HCT116 (cell line): ENCODE measurements around the gene USP7. TPM values are rescaled to one million over a fixed set of nuclear protein-coding genes. Genes with fewer than 3 reads are reported as not detected.
A peak's percentile ranks its signal among the peaks of the same experiment; 100 is the strongest.

Experiments
- ATAC-seq: fragments of 200-7000 bp; cut with Tn5 transposase; 2 replicates; pipeline ENCODE4 v1.9.1; 2020; ENCODE audit warnings: mild to moderate bottlenecking, moderate library complexity
- BruUV-seq: library from RNA; stranded (reverse); fragments of 400-500 nt; replicated peaks from 2 replicates; lab custom pipeline; 2021; lab: Mats Ljungman, UMichigan
- CTCF ChIA-PET: fragments of 300-600 bp; sonication (Branson Sonifier 250); formaldehyde crosslinking; loops from one replicate; lab custom pipeline; 2021; ENCODE audit warnings: antibody characterized with exemption; lab: Charles Lee
- POLR2A ChIA-PET: fragments of 300-600, 350-600 bp; sonication (Branson Sonifier 250); formaldehyde crosslinking; loops from one replicate; lab custom pipeline; 2021; ENCODE audit warnings: antibody characterized with exemption; lab: Charles Lee
- RAD21 ChIA-PET, 2 experiments: fragments of 300-600 bp; sonication (Branson Sonifier 250); formaldehyde crosslinking; loops; one replicate each; lab custom pipeline; 2023; ENCODE audit warnings: low total read pairs in 2 of 2; ENCODE audit not compliant: uncharacterized antibody in 2 of 2, unreplicated experiment in 2 of 2, low non-redundant PET in 1 of 2; lab: Charles Lee
- DNase-seq: peaks from one replicate; pipeline ENCODE4 v3.0.0-alpha.2; 2010; ENCODE audit warnings: low read depth, low spot score
- H2AFZ ChIP-seq: fragments of 200-600 bp; shearing (Covaris generic), sonication (generic); 2 replicates; pipeline ENCODE4 v1.6.1; 2017; ENCODE audit warnings: low read depth, mixed run types, mixed read lengths, antibody characterized with exemption, low read length; ENCODE audit not compliant: poor library complexity, severe bottlenecking
- H3K27ac ChIP-seq: 2 replicates; pipeline ENCODE4 v1.5.1; 2012; ENCODE audit warnings: low read depth, low read length
- H3K27me3 ChIP-seq: fragments of 200-600 bp; sonication (generic); 2 replicates; pipeline ENCODE4 v1.6.1; 2016; ENCODE audit warnings: mixed run types, low read length, mixed read lengths; ENCODE audit not compliant: insufficient read depth
- H3K36me3 ChIP-seq, 2 experiments: fragments of 200-500 bp in 1 of 2; fragments of 200-600 bp in 1 of 2; sonication (Bioruptor generic) in 1 of 2; sonication (generic) in 1 of 2; 2 replicates each; pipeline versions ENCODE4 v1.5.1 to v1.6.1; 2014 to 2016; ENCODE audit warnings: low read length in 2 of 2, inconsistent platforms in 1 of 2, mixed read lengths in 1 of 2, mixed run types in 1 of 2; ENCODE audit not compliant: insufficient read depth in 2 of 2, control insufficient read depth in 1 of 2
- H3K4me1 ChIP-seq, 2 experiments: fragments of 200-600 bp in 1 of 2; sonication (generic) in 1 of 2; 2 replicates each; pipeline versions ENCODE4 v1.5.1 to v1.6.1; 2012 to 2017; ENCODE audit warnings: low read length in 2 of 2, inconsistent platforms in 1 of 2, mild to moderate bottlenecking in 1 of 2, mixed read lengths in 1 of 2, mixed run types in 1 of 2, moderate library complexity in 1 of 2; ENCODE audit not compliant: insufficient read depth in 2 of 2, control insufficient read depth in 1 of 2
- H3K4me2 ChIP-seq: fragments of 200-600 bp; sonication (generic); 2 replicates; pipeline ENCODE4 v1.6.1; 2017; ENCODE audit warnings: mixed run types, low read length, mixed read lengths
- H3K4me3 ChIP-seq, 2 experiments: fragments of 200-600 bp in 1 of 2; sonication (generic) in 1 of 2; replicated peaks in 1 of 2; 2 replicates each; pipeline ENCODE4 v1.5.1; 2011 to 2016; ENCODE audit warnings: low read length in 2 of 2, control low read depth in 1 of 2, low read depth in 1 of 2, mild to moderate bottlenecking in 1 of 2, mixed read lengths in 1 of 2, mixed run types in 1 of 2
- H3K79me2 ChIP-seq: fragments of 200-600 bp; sonication (generic); 2 replicates; pipeline ENCODE4 v1.6.1; 2017; ENCODE audit warnings: mild to moderate bottlenecking, mixed run types, low read length, moderate library complexity, mixed read lengths; ENCODE audit not compliant: insufficient read depth
- H3K9ac ChIP-seq: fragments of 200-600 bp; sonication (generic); 2 replicates; pipeline ENCODE4 v1.6.1; 2016; ENCODE audit warnings: low read length, mixed read lengths
- H3K9me2 ChIP-seq: fragments of 200-600 bp; sonication (generic), shearing (Covaris generic); 2 replicates; pipeline ENCODE4 v1.6.1; 2017; ENCODE audit warnings: mixed run types, mild to moderate bottlenecking, moderate library complexity; ENCODE audit not compliant: insufficient read depth
- H3K9me3 ChIP-seq, 2 experiments: fragments of 200-500 bp in 1 of 2; fragments of 200-600 bp in 1 of 2; sonication (Bioruptor generic) in 1 of 2; sonication (generic) in 1 of 2; 2 replicates each; pipeline ENCODE4 v1.6.1; 2014 to 2017; ENCODE audit warnings: low read length in 2 of 2, mixed read lengths in 2 of 2, inconsistent platforms in 1 of 2, low read depth in 1 of 2, mild to moderate bottlenecking in 1 of 2, mixed run types in 1 of 2, moderate library complexity in 1 of 2; ENCODE audit not compliant: control insufficient read depth in 1 of 2, insufficient read depth in 1 of 2
- H4K20me1 ChIP-seq: fragments of 200-600 bp; sonication (generic), shearing (Covaris generic); 2 replicates; pipeline ENCODE4 v1.6.1; 2017; ENCODE audit warnings: mixed run types, mild to moderate bottlenecking, moderate library complexity; ENCODE audit not compliant: insufficient read depth
- CBX3 ChIP-seq: IDR thresholded peaks from 2 replicates; pipeline ENCODE4 v1.6.1; 2012; ENCODE audit warnings: low read depth
- CEBPB ChIP-seq: IDR thresholded peaks from 2 replicates; pipeline ENCODE4 v1.6.1; 2012; ENCODE audit warnings: low read depth
- ELF1 ChIP-seq: IDR thresholded peaks from 2 replicates; pipeline ENCODE4 v1.6.1; 2012; ENCODE audit warnings: low read depth, borderline replicate concordance
- EZH2phosphoT487 ChIP-seq: fragments of 200-600 bp; IDR thresholded peaks from 2 replicates; pipeline ENCODE4 v1.6.1; 2018; ENCODE audit warnings: antibody characterized with exemption, borderline replicate concordance
- FOSL1 ChIP-seq: IDR thresholded peaks from 2 replicates; pipeline ENCODE4 v1.6.1; 2012; ENCODE audit warnings: low read depth
- JUND ChIP-seq: IDR thresholded peaks from 2 replicates; pipeline ENCODE4 v1.6.1; 2012
- POLR2A ChIP-seq: IDR thresholded peaks from 2 replicates; pipeline ENCODE4 v1.7.0; 2011; ENCODE audit warnings: borderline replicate concordance; ENCODE audit not compliant: insufficient read depth, insufficient read length; ENCODE audit errors: extremely low read depth
- POLR2AphosphoS5 ChIP-seq: IDR thresholded peaks from 2 replicates; pipeline ENCODE4 v1.6.1; 2011; ENCODE audit warnings: mild to moderate bottlenecking, low read depth, low read length, moderate library complexity
- SIN3A ChIP-seq: IDR thresholded peaks from 2 replicates; pipeline ENCODE4 v1.6.1; 2012; ENCODE audit warnings: low read depth
- SRF ChIP-seq: IDR thresholded peaks from 2 replicates; pipeline ENCODE4 v1.6.1; 2012; ENCODE audit warnings: low read depth
- TCF7L2 ChIP-seq: IDR thresholded peaks from 2 replicates; pipeline ENCODE4 v1.7.0; 2011; ENCODE audit warnings: borderline replicate concordance, inconsistent platforms; ENCODE audit not compliant: insufficient read depth, insufficient read length; ENCODE audit errors: extremely low read depth
- ZFX ChIP-seq: fragments of 450-650 bp; IDR thresholded peaks from 2 replicates; pipeline ENCODE4 v1.6.1; 2017
- intact Hi-C: fragments of 100-400 bp; cut with micrococcal nuclease; formaldehyde crosslinking; loops from 2 replicates; pipeline ENCODE4 v1.10.0; 2022
- total RNA-seq: library from RNA; stranded (reverse); gene quantifications from one replicate; pipeline ENCODE4 v1.2.1, GENCODE V29; 2021; ENCODE audit not compliant: unreplicated experiment
- TF ChIP-seq, protein P1 (sequence below): IDR thresholded peaks from 2 replicates; pipeline ENCODE4 v1.6.1; 2012
- TF ChIP-seq, protein P2 (sequence below): IDR thresholded peaks from 2 replicates; pipeline ENCODE4 v1.6.1; 2011; ENCODE audit warnings: mild to moderate bottlenecking, low read length, moderate library complexity; ENCODE audit not compliant: insufficient replicate concordance; ENCODE audit errors: extremely low read depth
- TF ChIP-seq, protein P3 (sequence below), 3 experiments: fragments of 200-600 bp in 1 of 3; sonication (generic) in 1 of 3; IDR thresholded peaks in 2 of 3; conservative IDR thresholded peaks in 1 of 3; 2 replicates each; pipeline ENCODE4 v1.5.1; 2012 to 2017; ENCODE audit warnings: low read depth in 2 of 3, low read length in 2 of 3, antibody characterized with exemption in 1 of 3, borderline replicate concordance in 1 of 3, control low read depth in 1 of 3, mild to moderate bottlenecking in 1 of 3, mixed read lengths in 1 of 3, mixed run types in 1 of 3, moderate library complexity in 1 of 3; ENCODE audit not compliant: insufficient read depth in 1 of 3

USP7 gene
- total RNA-seq, 1 experiment from 2014 or later = 154 TPM

DNA sequence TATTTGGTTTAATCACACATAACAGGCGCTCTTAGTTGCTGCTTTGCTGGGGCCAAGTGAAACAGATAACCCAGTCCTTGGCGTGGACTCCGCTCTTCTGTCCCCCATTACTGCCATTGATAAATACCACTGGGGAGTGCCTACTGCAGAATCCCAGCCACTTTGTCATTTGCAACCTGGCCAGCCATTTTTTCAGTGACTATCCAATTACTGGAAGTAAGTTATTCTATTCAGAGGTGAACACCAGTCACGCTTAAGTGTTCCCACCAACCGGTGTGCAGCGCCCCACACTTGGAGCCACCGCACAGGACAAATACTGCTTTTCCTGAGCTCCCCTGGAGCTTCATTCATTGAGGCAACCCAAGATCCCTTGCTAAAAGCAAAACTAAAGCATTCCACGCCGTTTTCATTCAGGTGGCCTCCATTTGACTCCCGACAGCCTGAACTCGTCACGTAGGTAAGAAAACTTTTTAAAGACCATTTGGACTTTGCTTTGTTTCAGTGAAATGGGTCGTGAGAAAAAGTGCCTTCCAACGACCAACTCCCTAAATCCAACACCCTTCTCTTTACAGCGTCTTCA is 1.8 kb downstream of the USP7 start:
- BruUV-seq = TSS peak; percentile 42
- intact Hi-C loops = no loop called here
- peaks cover 45% of the 10 kb centered on the region; the same call in 1 of the 2 replicates for H4K20me1 ChIP-seq
- CTCF ChIA-PET = no interaction called here
- TF ChIP-seq FOSL1 = no peak
- TF ChIP-seq POLR2AphosphoS5 = 0 out of 2 replicates have a peak, but pooled peaks have one; percentile 0
- ATAC-seq (no peak), DNase-seq (no peak)
- H3K9me3 ChIP-seq = no peaks in the 10 kb centered on the region
- no peaks in the 10 kb centered on the region for H3K36me3 ChIP-seq
- no peaks in the 10 kb centered on the region for H3K9me2 ChIP-seq
- H3K27me3 ChIP-seq = no peaks in the 10 kb centered on the region
- H3K9ac ChIP-seq = peak overlapping the region; percentile 88
- RAD21 ChIA-PET = no interaction called here
- H3K4me1 ChIP-seq = peaks cover 27 to 70% of the 10 kb centered on the region in 2 experiments; a peak in 3 of 4 replicates
- H3K79me2 ChIP-seq = peaks cover 62% of the 10 kb centered on the region
- POLR2A ChIA-PET = no interaction called here
- H3K4me2 ChIP-seq = peak overlapping the region; percentile 99
- no peak overlapping the region for H2AFZ ChIP-seq
- peak overlapping the region; percentile 87 to 89 for H3K4me3 ChIP-seq
- no peak overlapping the region for H3K27ac ChIP-seq

DNA sequence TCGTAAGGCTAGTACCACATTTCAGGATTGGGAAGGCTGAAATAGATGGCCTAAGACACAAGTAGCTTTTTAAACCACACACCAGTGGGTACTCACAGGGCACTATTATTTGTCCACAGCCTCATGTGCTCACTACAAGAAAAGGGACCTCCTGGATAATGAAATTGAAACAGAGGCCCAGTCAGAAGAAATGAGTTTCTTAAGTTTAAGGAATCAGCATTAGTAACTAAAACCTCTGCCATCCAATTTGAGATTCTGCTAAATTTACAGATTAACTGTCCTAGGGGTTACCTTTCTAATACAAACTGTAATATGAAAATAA is 3.0 kb downstream of the USP7 start:
- intact Hi-C loops = no loop called here
- Histone ChIP-seq H3K9ac (0 out of 2 replicates have a peak overlapping the region, but pooled peaks have one; percentile 7), H3K79me2 (peaks cover 73% of the 10 kb centered on the region), H3K4me3 (no peak overlapping the region), H3K4me1 (peaks cover 27 to 67% of the 10 kb centered on the region in 2 experiments; a peak in 3 of 4 replicates), H3K4me2 (peak overlapping the region; percentile 99; the same call in 1 of the 2 replicates), H3K9me2 (no peaks in the 10 kb centered on the region), H3K36me3 (no peaks in the 10 kb centered on the region), H3K27me3 (no peaks in the 10 kb centered on the region), H3K9me3 (no peaks in the 10 kb centered on the region), H4K20me1 (peaks cover 56% of the 10 kb centered on the region; the same call in 1 of the 2 replicates), H3K27ac (no peak overlapping the region), H2AFZ (no peak overlapping the region)
- CTCF ChIA-PET = no interaction called here
- no TSS peak for BruUV-seq
- POLR2A ChIA-PET = no interaction called here
- RAD21 ChIA-PET = no interaction called here
- DNase-seq (no peak), ATAC-seq (no peak)
- TF ChIP-seq, protein P1, sequence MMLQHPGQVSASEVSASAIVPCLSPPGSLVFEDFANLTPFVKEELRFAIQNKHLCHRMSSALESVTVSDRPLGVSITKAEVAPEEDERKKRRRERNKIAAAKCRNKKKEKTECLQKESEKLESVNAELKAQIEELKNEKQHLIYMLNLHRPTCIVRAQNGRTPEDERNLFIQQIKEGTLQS = no peak
- TF ChIP-seq POLR2A = no peak
- no peak for TF ChIP-seq ZFX
- no peak for TF ChIP-seq CEBPB
- TF ChIP-seq TCF7L2 = no peak
- no peak for TF ChIP-seq SRF
- TF ChIP-seq CBX3 = no peak
- TF ChIP-seq, protein P2, sequence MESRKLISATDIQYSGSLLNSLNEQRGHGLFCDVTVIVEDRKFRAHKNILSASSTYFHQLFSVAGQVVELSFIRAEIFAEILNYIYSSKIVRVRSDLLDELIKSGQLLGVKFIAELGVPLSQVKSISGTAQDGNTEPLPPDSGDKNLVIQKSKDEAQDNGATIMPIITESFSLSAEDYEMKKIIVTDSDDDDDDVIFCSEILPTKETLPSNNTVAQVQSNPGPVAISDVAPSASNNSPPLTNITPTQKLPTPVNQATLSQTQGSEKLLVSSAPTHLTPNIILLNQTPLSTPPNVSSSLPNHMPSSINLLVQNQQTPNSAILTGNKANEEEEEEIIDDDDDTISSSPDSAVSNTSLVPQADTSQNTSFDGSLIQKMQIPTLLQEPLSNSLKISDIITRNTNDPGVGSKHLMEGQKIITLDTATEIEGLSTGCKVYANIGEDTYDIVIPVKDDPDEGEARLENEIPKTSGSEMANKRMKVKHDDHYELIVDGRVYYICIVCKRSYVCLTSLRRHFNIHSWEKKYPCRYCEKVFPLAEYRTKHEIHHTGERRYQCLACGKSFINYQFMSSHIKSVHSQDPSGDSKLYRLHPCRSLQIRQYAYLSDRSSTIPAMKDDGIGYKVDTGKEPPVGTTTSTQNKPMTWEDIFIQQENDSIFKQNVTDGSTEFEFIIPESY = no peak
- no peak for TF ChIP-seq SIN3A
- TF ChIP-seq, protein P3, sequence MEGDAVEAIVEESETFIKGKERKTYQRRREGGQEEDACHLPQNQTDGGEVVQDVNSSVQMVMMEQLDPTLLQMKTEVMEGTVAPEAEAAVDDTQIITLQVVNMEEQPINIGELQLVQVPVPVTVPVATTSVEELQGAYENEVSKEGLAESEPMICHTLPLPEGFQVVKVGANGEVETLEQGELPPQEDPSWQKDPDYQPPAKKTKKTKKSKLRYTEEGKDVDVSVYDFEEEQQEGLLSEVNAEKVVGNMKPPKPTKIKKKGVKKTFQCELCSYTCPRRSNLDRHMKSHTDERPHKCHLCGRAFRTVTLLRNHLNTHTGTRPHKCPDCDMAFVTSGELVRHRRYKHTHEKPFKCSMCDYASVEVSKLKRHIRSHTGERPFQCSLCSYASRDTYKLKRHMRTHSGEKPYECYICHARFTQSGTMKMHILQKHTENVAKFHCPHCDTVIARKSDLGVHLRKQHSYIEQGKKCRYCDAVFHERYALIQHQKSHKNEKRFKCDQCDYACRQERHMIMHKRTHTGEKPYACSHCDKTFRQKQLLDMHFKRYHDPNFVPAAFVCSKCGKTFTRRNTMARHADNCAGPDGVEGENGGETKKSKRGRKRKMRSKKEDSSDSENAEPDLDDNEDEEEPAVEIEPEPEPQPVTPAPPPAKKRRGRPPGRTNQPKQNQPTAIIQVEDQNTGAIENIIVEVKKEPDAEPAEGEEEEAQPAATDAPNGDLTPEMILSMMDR (IDR thresholded peaks at IDR 0.05 in 2 of 3, conservative IDR thresholded peaks at IDR 0.05 in 1 of 3; ENCODE audit: borderline replicate concordance in 1 of 3, insufficient read depth in 1 of 3, low read depth in 2 of 3, low read length in 2 of 3) = no peak
- no peak for TF ChIP-seq EZH2phosphoT487
- TF ChIP-seq ELF1 = no peak
- TF ChIP-seq JUND = no peak
